GM19455 (cell line): Measurements from ENCODE around the gene FAM110A.
"Not testable (repeated sequence)": the region's sequence is repeated elsewhere in the genome, so short reads cannot be mapped to it uniquely, and the experiment has no call there.

Experiments used
- ATAC-seq: cut with Tn5 transposase; IDR thresholded peaks from one replicate; pipeline ENCODE4 v1.9.1; 2021; ENCODE audit not compliant: unreplicated experiment

The FAM110A gene

DNA sequence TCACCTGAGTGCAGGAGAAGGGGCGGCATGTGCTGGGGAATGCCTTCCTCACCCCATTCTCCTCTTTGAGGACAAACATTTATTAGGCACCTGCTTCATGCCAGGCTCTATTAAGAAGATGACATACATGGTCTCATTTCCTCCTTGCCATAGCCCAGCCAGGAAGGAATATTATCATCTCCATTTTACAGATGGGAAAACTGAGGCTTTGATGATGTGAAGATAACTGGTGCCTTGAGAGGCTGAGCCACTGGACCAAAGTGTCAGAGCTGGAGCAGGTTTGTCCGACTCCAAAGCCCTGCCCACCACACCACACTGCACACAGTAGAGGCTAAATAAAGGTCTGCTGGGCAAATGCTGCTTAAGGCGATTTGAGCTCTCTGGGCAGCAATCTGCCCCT is 37.2 kb downstream of the FAM110A start:
- ATAC-seq, result no peak

DNA sequence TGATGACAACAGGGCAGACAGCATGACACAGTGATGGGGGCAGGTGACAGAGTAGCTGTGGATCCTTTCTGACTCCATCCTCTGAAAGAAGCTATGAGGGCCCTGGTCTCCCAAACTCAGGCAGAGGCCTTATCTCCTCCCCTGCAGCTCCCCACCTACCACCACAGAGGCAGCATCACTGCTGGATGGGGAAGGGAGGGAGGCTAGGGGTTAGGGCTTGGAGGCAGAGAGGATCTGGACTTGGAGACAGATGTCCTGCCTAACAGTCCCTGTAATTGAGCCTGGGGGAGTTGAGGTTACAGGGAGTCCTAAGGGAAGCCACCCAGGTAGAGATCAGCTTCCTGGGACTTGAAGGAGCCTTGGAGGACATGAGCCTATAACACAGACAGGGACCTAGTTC is 37.9 kb downstream of the FAM110A start:
- no peak for ATAC-seq

DNA sequence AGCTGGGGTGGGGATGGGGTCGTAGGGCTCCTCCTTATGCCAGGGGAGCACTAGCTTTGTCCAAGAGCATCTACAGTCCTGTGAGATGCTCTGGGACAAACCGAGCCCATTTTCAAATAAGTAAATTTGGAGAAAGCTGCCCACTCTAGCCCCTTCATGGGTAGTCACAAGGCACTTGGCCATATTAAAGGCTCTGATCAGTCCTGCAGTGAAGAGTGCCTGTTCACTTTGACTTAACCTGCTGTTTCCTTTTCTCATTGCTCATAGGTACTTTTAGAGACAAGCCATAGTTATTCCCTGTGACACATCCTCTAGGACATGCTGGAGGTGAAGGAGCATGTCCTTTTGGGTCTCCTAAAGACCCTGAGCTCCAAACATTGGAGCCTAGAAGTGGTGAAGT is 38.4 kb downstream of the FAM110A start:
- no peak for ATAC-seq

DNA sequence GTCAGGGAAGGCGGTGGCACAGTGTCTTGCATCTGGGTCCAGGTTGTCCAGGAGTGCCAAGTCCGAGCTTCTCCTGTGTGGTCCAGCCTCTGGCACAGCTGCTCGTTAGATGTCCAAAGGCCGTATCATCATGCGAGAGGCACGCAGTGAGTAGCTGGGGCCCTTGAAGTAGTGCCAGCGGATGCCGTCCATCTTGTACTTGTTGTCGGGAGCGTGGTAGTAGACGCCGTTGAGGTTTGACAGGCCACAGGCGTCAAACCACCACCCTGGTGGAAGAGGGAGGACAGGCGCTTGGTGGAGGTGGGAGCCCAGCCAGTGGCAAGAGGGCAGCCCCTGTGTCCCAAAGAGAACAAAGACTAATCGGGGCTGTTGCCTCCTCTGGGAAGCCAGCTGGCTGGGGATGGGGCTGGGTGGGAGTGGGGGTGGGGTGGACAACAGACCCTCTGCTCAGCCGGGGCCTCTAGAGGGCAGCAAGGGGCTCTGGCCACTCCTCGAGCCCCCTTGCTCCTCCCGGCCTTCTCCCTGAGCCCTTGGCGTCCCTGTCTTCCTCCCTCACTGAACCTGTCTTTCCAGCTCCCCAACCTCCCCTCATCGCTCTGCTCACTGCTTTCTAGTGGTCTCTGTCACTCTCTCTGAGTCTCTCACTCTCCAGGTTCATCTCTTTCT is 39.5 kb downstream of the FAM110A start:
- ATAC-seq, result no peak

DNA sequence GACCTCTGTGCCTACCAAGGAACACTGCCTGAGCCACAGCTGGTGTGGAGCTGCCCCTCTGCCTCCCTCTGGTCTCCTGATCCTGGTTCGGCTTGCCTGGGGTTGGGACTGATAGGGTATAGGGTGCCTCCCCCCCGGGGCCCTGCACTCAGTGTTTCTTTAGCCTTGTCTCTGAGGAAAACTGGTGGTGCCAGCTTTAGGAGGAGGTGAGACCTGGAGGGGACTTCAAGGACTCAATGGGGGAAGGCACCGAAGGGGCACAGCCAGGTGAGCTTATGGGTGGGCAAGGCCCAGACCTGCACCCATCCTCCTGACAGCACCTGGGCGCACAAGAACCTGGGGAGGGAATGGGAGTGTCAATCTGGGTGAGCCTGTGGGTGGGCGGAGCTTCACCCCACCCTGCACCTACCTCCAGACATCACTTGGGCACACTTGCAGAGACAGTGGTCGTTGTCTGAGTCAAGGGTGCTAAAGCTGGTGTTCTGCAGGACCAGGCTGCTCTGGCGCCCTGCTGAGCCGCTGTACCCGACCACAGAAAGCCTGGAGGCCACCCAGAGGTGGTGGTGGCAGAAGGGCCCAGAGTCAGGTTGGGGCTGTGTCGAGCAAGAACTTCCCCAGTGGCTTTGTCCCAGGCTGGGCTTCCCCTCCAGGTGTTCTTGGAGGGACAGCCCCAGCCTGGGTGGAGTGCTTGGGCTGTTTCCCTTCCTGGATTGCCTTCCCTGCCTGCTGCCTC is 40.5 kb downstream of the FAM110A start:
- no peak for ATAC-seq

DNA sequence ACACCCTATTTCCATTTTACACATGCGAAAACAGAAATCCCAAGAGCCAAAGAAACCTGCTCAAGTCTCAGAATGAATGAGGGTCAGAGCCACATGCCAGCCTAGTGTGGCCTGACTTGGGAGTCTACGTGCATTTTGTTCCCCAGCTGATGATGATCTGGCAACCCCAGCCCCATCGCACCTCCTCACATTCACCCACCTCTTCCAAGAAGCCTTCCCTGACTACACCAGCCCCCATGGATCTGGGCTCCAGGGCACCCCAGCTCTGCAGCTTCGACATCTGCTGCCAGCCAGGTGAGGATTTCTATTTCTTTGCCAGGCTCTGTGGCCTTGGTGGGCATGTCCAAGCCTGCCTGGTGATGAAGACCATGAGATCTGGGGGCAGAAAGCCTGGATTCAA is 41.6 kb downstream of the FAM110A start:
- ATAC-seq, result no peak

DNA sequence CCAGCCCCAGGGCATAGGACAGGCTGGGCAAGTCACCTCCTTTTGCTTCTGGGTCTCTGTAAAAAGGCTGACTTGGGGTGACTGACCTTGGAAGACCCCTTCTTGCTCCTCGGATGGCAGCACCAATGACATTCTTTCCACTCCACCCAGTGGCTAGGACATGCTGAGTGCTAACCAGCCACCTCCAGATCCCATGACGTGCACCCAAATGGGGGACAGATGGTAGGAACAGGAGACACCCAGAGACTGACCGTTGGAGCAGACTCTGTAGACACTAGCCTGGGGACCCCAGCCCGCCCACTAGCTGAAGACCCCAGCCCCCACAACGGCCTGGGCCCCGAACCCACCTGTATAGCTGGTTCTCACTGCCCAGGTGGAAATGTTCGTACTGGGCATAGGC is 44.3 kb downstream of the FAM110A start:
- ATAC-seq, result no peak

DNA sequence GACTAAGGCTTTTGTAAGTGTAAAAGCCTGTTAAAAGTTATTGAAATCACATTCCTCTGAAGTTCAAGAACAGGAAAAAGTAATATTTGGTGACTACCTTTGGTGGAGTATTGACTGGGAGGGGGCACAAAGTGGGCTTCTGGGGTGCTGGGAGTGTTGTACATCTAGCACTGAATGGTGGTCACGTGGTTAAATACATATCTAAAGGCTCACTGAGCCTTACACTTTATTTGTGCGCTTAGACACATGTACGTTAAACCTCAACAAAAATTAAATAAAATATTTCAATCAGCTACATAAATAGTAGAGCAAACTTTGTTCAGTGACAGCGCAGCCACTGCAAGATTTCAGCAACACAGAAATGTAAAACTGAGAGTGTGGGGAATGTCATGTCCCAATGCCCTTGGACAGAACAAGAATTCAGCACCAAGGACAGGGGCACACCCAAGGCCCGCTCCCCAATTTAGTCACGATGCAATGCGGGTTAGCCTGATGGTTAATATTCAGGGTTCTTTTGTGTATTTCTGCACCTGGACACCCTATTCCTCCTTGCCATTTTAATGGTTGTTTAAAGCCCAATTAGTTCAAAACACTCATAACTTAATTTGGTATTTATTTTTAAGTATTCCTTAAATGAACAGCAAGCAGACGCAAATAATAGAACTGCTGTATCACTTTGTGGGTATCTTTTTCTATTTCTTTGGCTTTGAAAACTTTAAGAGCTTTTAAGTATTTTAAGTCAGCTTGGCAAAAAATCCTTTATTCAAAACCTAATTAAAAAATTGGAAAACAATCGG is 45.2 kb downstream of the FAM110A start:
- ATAC-seq, result no peak

DNA sequence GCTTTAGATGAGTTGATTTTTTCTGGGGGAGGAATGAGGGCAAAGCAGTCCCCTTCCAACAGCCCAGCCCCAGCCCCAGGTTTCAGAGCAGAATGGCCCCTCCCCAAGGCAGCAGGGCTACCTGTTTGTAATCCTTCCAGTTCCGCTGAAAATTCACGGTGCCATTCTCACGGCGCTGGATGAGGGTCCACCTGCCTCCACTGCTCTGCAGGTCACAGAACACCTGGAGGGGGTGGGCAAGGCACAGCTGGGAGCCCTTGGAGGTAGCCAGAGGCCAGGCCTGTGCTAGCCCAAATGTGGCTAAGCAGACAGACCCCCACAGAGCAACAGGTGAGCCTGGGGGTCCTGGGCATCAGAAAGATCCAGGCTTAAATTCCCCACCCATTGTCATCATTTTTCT is 46.1 kb downstream of the FAM110A start:
- ATAC-seq, result no peak

DNA sequence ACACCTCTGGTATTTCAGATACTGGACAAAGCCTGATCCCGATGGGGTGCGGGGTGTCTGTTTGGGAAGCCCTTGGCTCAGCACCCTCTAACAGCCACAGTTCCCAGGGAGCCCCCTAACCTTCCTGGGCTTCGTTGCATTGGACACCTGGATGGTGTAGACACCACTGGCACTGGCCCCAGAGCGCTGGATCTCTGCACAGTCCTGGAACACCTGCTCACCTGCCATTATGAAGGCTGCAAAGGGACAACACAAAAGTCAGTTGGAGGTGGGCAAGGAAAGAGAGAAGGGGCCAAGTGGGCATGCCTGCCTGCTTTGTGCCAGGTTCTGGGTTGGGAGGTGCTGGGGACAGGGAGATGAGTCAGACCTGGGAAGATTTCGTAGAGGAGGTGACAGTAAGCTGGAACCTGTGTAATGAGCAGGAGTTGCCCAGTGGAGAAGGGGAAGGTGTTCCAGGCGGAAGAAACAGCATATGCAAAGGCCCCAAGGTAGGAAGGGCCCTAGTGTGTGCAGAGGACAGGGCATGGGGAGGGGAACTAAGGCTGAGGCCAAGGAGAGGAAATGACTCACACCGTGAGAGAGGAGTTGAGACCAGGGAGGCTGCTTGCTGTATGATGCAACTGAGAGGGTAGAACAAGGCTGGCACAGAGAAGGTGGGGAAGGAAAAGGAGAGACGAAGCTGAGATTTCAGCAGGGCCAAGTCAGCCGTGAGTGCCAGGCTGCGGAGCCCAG is 47.7 kb downstream of the FAM110A start:
- ATAC-seq, result no peak

DNA sequence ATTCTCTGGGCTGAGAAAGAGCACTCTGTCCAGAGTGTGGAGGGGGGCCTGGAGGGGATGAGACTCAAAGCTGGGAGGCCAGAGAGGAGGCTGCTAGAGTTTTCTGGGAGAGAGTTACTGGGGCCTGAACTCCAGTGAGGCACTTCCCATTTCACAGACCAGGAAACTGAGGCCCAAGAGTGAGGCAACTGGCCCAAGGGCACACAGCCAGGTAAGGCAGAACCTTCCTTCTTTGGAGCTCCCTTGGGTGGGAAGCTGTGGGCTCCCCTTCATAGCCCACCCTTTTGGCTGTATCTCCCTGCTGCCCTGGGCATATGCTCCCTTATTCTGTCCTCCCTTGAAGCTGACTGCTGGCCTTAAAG is 48.2 kb downstream of the FAM110A start:
- ATAC-seq, result no peak

DNA sequence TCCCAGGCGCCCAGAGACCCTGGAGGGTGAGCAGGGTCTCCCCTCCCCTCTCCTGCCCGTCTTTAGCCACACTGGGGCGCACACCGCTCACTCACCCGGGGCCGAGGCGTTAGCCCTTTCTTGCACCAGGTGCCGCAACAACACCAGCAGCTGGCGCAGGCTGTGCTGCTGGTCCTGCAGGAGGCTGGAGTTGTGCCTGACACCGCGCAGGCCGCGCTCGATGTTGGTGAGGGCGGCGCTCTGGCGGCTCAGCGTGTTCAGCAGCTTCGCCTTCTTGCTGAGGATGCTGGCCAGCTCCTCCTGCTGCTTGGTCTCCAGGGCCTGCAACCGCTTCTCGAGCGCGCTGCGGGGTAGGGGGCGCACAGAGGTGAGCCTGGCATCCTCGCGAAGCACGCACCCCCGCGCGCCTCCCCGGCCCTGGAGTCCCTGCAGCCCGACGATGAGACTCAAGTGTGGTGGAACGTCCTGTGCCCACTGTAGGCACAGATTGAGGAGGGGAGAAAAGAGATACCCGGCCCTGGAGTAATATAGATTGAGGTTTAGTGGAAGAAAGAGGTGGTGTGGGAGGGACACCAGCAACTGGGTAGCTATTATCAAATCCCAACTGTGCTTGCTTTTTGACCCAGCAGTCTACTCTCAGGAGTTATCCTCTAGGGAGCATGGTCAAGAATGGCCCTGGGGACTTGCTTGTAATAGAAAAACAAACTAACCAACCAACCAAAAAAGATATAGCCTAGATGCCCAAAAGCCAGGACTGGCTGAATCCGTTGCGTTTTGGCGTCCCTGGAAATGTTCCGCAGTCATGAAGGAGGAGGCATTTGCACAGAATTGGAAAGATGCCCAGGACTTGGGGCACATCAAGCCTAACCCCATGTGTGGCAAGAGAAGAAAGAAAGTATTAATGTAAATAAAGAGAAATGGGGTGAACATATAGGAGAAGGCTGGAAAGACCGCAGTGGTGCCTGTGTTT is 51.8 kb downstream of the FAM110A start:
- no peak for ATAC-seq

DNA sequence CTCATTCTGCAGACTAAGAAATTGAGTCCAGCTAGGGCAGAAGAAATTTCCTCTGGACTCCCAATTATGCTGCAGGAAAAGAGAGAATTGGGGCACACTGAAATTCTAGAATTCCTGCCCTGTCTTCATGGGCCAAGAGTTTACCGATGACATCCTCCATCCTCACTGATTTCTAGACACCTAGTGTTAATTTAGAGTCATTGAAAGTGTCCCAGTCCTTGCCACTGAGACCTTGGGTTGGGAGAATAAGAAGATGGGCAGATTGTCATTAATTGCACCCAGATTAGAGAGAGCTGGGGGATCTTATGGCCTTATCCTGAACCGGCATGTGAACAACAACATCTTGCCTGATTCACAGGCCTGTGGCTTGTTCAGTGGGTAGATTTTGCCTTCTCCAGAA is 53.6 kb downstream of the FAM110A start:
- no peak for ATAC-seq

DNA sequence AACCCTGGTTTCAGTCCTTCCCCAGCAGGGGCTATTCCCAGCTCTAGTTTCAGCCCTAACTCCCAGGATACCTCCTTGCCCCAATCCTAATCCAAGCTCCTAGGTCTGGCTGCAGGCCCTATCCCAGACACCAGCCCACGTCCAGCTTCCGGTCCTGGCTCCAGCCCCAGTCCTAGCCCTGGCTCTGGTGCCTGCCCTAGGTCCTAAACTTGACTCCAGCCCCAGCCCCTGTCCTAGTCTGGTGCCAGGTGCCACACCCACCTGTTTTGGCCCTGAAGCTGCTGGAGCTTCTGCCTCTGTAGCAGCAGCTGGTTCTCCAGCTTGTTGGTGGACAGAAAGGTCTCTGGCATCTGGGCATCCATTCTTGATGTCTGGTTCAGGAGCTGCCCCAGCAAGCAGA is 54.5 kb downstream of the FAM110A start:
- no peak for ATAC-seq

DNA sequence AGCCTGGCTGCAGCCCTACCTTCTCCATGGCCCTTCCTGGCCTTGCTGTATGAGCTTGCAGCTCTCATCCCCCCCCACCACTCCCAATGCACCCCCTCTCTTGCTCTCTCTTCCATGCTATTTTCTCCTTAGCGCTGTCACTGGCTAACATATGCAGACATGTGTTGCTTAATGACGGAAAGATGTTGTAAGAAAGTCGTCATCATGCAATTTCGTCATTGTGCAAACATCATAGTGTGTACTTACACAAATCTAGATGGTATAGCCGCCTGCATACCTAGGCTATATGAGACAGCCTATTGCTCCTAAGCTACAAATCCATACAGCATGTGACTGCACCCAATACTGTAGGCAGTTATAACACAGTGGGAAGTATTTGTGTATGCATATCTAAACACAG is 55.6 kb downstream of the FAM110A start:
- no peak for ATAC-seq

DNA sequence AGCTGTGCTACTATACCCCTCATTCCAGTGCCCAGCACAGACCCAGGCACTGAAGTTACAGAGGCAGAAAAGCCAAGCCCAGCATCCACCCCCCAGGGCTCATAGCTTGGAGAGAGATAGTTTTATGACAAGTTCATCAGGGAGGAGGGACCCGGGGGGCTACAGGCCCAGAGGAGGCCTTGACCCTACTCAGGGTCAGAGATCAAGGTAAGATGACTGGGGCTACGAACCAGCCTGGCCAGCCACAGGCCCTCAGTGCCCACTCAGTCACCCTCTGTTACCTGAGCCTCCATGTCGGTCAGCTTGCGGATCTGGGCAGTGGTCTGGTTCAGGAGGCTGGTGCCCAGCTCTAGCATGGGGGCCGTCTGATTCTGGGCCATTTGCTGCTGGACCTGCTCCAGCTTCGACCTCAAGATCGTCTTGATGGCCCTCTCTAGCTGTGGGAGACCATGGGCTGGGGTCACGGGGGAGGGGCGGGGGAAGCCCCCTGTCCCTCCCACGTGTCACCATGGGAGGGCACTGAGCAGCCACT is 56.5 kb downstream of the FAM110A start:
- ATAC-seq, result no peak

DNA sequence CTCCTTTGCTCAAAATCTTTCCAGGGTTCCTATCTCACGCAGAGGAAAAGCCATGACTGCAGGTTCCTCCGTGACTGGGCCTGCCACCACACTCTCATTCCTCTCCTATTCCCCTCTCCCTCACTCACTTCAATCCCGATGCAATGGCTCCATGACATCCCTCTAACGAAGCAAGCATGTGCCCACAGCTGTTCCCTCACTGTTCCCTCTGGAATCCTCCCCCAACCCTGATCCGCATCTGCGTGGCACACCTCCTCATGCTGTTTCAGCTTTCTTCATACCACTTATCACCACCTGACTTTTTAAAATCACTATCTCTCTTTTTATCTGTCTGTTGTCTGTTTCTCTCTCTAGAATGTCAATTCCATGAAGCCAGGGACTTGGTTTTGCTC is 57.1 kb downstream of the FAM110A start:
- no peak for ATAC-seq

DNA sequence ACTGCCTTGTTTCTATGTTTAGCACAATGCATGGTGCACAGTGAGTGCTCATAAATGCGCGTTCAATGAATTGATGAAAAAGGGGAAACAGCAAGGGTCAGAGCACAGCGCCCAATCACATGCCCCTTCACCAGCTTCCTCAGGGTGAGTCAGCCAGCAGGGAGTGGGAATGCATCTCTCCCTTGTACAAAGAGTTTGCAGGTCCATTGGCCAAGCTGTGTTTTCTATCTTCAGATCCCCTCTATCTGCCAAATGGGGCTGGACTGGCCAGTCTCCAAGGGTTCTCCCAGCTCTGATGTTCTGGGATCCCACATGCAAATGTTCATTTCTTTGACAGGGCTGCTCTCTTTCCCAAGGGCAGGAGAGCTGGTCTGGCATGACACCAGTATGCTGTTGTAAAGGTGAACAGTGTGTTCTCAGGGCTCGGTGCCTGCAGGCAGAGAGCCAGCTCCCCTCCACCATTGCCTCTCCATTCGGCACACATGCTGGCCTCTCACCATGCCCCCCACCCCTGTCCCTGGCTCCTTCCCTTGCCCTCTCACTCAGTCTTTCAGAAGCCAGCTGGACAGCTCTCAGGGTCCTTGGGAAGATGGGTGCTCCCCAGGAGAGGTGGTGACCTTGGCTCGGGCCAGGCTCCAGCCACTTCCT is 57.7 kb downstream of the FAM110A start:
- ATAC-seq, result no peak

DNA sequence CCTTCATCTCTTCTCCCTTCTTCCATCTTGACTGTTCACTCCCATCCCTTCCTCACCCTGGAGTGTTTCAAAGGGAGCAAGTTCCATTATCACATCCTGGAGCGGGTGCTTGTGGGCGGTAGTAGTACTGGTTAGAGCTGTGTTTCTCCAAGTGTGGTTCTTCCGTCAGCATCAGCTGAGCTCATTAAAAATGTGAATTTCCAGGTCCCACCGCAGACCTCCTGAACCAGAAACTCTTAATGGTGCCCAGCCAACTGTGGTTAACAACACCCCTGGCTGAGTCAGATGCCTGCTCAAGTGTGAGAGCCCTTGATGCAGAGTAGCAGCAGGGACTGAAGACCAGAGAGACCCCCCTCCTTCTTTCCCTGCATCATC is 58.2 kb downstream of the FAM110A start:
- no peak for ATAC-seq

DNA sequence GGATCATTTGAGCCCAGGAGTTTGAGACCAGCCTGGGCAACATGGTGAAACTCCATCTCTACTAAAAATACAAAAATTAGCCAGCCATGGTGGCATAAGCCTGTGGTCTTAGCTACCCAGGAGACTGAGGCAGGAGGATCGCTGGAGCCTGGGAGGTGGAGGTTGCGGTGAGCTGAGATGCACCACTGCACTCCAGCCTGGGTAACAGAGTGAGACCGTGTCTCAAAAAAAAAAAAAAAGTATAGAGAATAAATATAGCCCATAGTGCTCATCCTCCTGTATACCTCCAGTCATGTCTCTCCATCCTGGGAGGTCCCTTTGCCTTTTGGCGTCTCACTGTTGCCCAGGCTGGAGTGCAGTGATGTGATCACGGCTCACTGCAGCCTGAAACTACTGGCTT is 58.9 kb downstream of the FAM110A start:
- not testable (repeated sequence) for ATAC-seq
